DND-41 (cell line): ENCODE measurements around the gene HES5.

Experiments used
- ATAC-seq: fragments of 200-7000 bp; cut with Tn5 transposase; 3 replicates; pipeline ENCODE4 v1.9.1; 2021; ENCODE audit warnings: low read depth; ENCODE audit not compliant: insufficient read depth
- DNase-seq: peaks from one replicate; pipeline ENCODE4 v3.0.0-alpha.2; 2020
- H2AFZ ChIP-seq: 2 replicates; pipeline ENCODE4 v1.6.0; 2012; ENCODE audit warnings: low read depth, low read length
- H3K27ac ChIP-seq: 2 replicates; pipeline ENCODE4 v1.5.1; 2012; ENCODE audit warnings: low read length, inconsistent platforms
- H3K27me3 ChIP-seq: fragments of 200-600 bp; sonication (generic); 2 replicates; pipeline ENCODE4 v1.6.0; 2012; ENCODE audit warnings: low read length, mild to moderate bottlenecking, inconsistent platforms; ENCODE audit not compliant: insufficient read depth, poor library complexity
- H3K36me3 ChIP-seq: 2 replicates; pipeline ENCODE4 v1.5.1; 2012; ENCODE audit warnings: low read length, inconsistent platforms; ENCODE audit not compliant: insufficient read depth
- H3K4me1 ChIP-seq: 2 replicates; pipeline ENCODE4 v1.5.1; 2012; ENCODE audit warnings: mild to moderate bottlenecking, low read length; ENCODE audit not compliant: insufficient read depth
- H3K4me2 ChIP-seq: 2 replicates; pipeline ENCODE4 v1.6.0; 2012; ENCODE audit warnings: mild to moderate bottlenecking, moderate library complexity, low read length, inconsistent platforms; ENCODE audit not compliant: insufficient read depth
- H3K4me3 ChIP-seq, 2 experiments: fragments of 200-600 bp in 1 of 2; shearing (Covaris generic) in 1 of 2; 2 replicates each; pipeline ENCODE4 v1.5.1; 2012 to 2016; ENCODE audit warnings: inconsistent platforms in 2 of 2, low read length in 2 of 2, mild to moderate bottlenecking in 2 of 2, low read depth in 1 of 2, moderate library complexity in 1 of 2
- H3K79me2 ChIP-seq: 2 replicates; pipeline ENCODE4 v1.6.0; 2012; ENCODE audit warnings: low read length, inconsistent platforms; ENCODE audit not compliant: insufficient read depth
- H3K9ac ChIP-seq: 2 replicates; pipeline ENCODE4 v1.6.0; 2012; ENCODE audit warnings: low read depth, mild to moderate bottlenecking, inconsistent platforms, low read length, moderate library complexity
- H3K9me3 ChIP-seq: 2 replicates; pipeline ENCODE4 v1.5.1; 2012; ENCODE audit warnings: low read length, moderate library complexity, mild to moderate bottlenecking, inconsistent platforms; ENCODE audit not compliant: insufficient read depth, severe bottlenecking
- H4K20me1 ChIP-seq: 2 replicates; pipeline ENCODE4 v1.6.0; 2012; ENCODE audit warnings: low read length; ENCODE audit not compliant: insufficient read depth
- CTCF ChIP-seq: IDR thresholded peaks from 2 replicates; pipeline ENCODE4 v1.5.1; 2012; ENCODE audit warnings: borderline replicate concordance, low read length, moderate library complexity, mild to moderate bottlenecking; ENCODE audit not compliant: poor library complexity, severe bottlenecking; ENCODE audit errors: extremely low read depth
- EZH2 ChIP-seq: IDR thresholded peaks from 3 replicates; pipeline ENCODE4 v1.6.1; 2012; ENCODE audit warnings: borderline replicate concordance, low read depth, mild to moderate bottlenecking, moderate library complexity, low read length, inconsistent platforms; ENCODE audit not compliant: severe bottlenecking

Gene HES5

GRCh38 chr1:2499260-2499659 lies 30.8 kb downstream of the HES5 start:
- H3K27ac ChIP-seq = no peak overlapping the region
- 0 out of 2 replicates have a peak, but pooled peaks cover 7% of the 10 kb centered on the region for H3K4me1 ChIP-seq
- DNase-seq = no peak
- TF ChIP-seq EZH2 (no peak), CTCF (no peak)
- no peak overlapping the region for H3K4me3 ChIP-seq
- H3K27me3 ChIP-seq = no peaks in the 10 kb centered on the region
- H3K9ac ChIP-seq = no peak overlapping the region
- no peaks in the 10 kb centered on the region; the same call in 1 of the 2 replicates for H4K20me1 ChIP-seq
- no peak overlapping the region for H3K4me2 ChIP-seq
- no peaks in the 10 kb centered on the region for H3K9me3 ChIP-seq
- H3K36me3 ChIP-seq = no peaks in the 10 kb centered on the region
- H2AFZ ChIP-seq = no peak overlapping the region
- no peaks in the 10 kb centered on the region for H3K79me2 ChIP-seq
- ATAC-seq = no peak

DNA sequence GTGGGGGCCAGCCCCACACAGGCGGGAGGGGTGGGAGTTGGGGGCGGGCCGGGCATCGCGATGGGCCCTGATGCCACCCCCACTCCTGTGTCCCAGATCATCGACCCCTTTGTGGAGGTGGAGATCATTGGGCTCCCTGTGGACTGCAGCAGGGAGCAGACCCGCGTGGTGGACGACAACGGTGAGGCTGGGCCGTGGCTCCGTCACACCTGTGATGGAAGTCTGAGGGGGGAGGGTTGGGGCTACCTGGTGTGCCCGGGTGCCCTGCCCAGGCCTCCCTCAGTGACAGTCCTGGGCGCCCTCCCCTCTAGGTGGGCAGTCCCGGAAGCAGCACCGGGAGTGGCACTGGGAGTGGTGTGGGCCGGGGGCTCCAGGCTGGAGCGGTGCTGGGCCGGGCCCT lies 31.4 kb downstream of the HES5 start:
- H2AFZ ChIP-seq = no peak overlapping the region
- no peak for TF ChIP-seq CTCF
- TF ChIP-seq EZH2 = no peak
- no peaks in the 10 kb centered on the region for H3K27me3 ChIP-seq
- ATAC-seq (no peak), DNase-seq (no peak)
- no peaks in the 10 kb centered on the region for H3K36me3 ChIP-seq
- no peak overlapping the region for H3K4me3 ChIP-seq
- H3K27ac ChIP-seq = no peak overlapping the region
- no peak overlapping the region for H3K9ac ChIP-seq
- no peaks in the 10 kb centered on the region for H3K9me3 ChIP-seq
- H3K4me1 ChIP-seq = 0 out of 2 replicates have a peak, but pooled peaks cover 7% of the 10 kb centered on the region
- no peaks in the 10 kb centered on the region; the same call in 1 of the 2 replicates for H4K20me1 ChIP-seq
- no peak overlapping the region for H3K4me2 ChIP-seq
- H3K79me2 ChIP-seq = no peaks in the 10 kb centered on the region

- Histone ChIP-seq H3K79me2 (no peaks in the 10 kb centered on the region), H3K27ac (no peak overlapping the region), H4K20me1 (no peaks in the 10 kb centered on the region), H3K4me1 (0 out of 2 replicates have a peak, but pooled peaks cover 7% of the 10 kb centered on the region), H3K36me3 (no peaks in the 10 kb centered on the region), H2AFZ (no peak overlapping the region), H3K9ac (no peak overlapping the region), H3K4me2 (no peak overlapping the region), H3K9me3 (no peaks in the 10 kb centered on the region), H3K4me3 (no peak overlapping the region), H3K27me3 (no peaks in the 10 kb centered on the region)
- DNase-seq = no peak
- ATAC-seq = no peak
- TF ChIP-seq CTCF (no peak), EZH2 (no peak)
These were observed 32.2 kb downstream of the HES5 start for GRCh38 chr1:2497891-2498290.

- Histone ChIP-seq H3K9ac (no peak overlapping the region), H3K27ac (no peak overlapping the region), H3K9me3 (no peaks in the 10 kb centered on the region), H4K20me1 (no peaks in the 10 kb centered on the region), H3K36me3 (no peaks in the 10 kb centered on the region), H3K4me1 (0 out of 2 replicates have a peak, but pooled peaks cover 7% of the 10 kb centered on the region), H2AFZ (no peak overlapping the region), H3K27me3 (no peaks in the 10 kb centered on the region), H3K79me2 (no peaks in the 10 kb centered on the region), H3K4me2 (no peak overlapping the region), H3K4me3 (no peak overlapping the region)
- TF ChIP-seq EZH2 (no peak), CTCF (no peak)
- ATAC-seq = no peak
- DNase-seq = no peak
These were observed 33.3 kb downstream of the HES5 start for GRCh38 chr1:2496746-2497145.
